NCI-H748 treated with DMSO at 0.1 percent for 48 hours (cell line): ENCODE measurements around the gene CEL.

ENCODE experiments used
- DNase-seq: peaks from one replicate; lab custom pipeline; 2025; lab: John Stamatoyannopoulos, UW

Gene CEL

DNA sequence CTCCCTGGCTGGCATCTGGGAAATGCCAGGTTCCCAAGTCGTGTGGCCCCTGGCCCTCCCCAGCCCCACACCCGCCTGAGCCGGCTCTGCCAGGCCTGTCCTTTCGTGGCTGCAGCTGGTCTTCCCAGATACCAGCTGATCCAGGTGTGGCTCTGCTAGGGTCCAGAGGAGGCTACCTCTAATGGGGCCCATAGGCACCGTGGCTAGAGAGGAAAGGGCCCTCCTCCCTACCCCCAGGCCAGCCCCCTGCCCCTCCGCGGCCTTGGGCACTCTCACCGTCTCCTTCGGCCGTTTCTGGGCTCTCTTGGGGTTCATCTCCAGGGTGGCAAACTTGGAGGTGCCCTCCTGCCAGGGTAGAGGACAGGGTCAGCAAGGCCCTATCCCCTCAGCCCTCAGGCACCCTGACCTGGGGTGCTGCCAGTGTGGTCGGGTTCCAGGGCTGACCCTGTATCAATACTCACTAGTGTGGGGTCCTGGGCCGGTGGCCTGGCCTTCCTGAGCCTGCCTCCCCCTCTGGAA is 42.3 kb downstream of the CEL start:
- DNase-seq, result no peak

DNA sequence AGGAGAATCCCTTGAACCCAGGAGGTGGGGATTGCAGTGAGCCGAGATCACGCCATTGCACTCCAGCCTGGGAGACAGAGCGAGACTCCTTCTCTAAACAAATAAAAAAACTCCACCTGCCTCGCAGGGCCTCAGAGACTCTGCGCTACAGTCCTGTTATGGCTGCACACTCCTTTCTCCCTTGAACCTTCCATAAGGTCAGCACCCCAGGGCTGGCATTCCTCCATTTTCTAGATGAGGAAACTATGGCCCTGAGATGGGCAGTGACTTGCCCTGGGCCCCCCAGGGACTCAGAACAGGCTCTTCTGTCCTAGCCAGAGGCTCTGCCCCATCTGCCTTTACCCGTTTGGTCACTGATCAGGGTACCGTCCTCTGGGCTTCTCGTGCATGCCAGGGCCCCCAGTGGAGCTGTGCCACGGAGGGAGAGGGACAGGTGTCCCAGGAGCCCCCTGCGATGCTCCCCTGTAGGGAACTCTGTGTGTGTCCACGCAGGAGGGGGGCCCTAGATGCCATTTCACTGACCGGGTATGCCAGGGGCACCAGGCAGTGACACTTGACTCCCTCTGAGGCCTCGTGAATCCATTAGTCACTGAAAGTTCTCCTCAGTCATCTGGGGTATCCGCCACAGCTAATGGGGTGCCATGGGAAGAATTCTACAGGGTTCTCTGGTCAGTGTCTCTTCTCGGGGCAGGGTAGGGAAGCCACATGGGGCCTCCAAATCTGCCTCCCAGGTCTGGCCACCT is 43.1 kb downstream of the CEL start:
- DNase-seq, result no peak

DNA sequence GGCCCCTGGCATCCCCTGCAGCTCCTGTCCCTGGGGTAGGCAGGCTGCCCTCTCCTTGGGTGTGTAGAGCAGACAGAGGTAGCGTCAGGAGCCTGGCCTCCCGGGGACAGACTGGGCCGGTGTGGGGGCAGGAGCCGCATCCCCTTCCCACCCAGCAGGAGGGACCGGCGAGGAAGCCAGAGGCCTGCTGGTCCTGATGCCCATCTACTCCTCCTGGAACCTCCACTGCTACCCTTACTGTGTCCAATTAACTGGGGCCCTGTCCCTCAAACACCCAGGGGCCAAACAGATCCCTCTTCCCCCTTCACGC is 43.6 kb downstream of the CEL start:
- DNase-seq, result no peak

DNA sequence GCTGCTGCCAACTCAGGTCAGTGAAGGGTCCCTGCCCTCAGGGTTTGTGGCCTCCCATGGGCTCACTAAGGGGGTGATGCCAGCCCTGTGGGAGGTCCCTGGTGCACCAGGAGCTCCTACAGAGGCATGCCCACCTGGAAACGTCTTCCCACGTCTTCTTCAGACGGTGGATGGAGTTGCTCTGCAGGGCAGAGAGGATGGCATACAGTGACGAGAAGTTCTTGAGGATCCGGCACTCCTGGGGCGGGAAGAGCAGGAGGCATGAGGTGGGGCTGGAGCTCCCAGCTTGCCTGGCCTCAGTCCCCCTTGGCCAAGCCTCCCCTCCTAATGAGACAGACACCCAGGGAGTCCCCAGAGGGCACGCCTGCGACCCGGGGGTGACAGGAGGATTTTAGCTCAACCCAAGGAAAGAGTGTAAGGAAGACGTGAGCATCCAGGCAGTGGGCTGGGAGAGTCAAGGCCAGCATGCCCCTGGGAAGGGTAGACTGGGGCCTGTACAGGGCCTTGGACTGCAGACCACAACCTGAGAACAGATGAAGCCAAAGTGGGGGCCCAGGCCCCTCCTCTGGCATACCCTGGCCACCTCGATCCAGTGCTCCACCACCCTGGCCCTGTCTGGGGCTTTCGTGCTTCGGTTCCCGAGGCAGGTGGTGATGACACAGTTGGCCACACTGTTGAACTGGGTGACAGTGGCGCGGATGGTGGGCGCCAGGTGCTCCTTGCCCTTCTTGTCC is 44.9 kb downstream of the CEL start:
- DNase-seq, result no peak

DNA sequence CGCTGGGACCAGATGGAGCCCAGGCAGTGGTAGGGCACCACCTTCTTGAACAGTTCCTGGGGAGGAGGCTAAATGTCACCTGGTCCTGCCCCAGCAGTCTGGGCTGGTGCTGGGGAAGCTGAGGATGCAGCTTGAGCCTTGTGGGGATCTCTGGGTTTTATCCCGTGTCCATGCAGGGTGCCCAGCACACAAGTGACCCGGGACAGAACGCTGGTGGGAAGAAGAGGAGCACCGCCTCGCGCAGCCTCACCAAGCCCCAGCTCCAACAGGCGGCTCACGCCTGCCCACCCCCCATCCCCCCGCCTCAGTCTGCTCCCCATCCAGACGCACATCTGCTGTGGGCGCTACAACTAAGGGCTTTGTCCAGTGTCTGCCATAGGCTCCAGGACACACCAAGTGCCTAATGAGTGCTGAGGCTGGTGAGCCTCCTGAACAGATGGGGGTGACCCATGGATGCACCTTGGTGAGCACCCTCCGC is 45.5 kb downstream of the CEL start:
- DNase-seq, result no peak

DNA sequence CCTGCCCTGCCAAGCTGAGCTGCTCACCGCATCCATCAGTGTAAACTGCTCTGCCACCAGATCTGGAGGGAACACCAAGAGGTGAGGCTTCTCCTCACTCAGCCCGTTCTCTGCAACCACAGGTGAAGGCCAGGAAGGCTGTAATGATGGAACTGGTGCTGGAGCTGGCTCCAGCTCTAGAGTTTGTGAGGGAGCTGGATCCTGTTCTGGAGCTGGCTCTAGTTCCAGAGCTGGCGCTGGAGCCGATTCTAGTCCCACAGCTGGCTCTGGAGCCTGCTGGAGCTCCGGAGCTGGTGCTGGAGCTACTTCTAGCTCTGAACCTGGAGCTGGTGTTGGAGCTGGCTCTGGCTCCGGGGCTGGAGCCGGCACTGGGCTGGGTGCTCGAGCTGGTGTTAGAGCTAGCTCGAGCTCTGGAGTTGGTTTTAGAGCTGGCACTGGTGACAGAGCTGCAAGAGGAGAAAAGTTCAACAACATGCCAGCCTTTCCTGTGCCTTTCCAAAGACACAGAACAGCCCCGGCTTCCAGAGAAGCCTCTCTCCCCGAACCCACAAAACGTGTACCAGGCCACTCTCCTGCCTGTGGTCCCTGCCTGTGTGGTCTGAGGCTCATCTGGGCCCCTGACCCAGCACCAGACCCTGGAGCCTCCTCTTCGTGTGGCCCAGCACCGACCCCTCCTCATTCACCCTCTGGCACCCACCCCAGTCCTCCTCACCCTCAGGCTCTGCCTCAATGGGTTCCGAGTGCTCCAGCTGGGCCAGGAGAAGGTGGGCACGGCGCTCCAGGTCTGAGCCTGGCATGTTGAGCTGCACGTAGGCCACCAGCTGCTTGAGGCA is 46.4 kb downstream of the CEL start:
- no peak for DNase-seq

DNA sequence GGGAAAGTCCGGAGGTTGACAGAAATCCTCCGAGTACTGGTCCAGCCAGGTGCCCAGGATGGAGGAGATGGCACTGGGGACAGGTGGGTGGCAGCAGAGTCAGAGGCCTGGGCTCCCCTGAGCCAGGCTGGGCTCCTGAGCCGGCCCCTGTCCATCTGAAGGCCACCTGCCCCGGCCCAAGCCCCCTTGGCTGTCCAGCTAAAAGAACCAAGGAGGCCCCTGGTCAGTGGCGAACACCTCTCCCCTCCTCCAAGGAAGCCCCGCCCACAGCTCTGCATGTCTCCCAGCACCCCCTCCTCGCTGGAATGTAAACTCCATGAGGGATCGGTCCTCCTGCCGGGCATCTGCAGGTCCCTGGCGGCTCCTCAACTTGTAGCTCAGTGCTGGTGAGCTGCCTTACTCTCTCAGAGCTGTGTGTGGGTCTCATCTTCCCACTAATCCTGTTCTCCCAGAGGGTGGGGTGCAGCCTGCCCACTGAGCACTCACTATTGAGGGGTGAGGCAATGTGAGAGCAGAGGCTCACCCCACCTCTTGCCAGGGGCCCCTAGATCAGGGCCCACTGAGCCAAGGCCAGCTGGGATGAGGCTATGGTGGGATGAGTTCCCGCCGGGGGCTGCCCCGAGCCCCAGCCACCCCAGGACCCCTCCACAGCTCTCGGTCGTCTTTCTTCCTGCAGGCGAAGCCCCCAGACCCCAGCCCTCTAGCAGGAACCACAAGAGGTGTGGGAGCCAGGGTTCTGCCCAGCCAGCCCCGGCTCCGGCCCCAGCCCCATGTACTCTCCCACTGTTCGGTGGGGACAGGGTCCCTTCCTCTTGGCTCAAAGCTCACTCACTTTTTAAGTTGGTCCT is 47.2 kb downstream of the CEL start:
- no peak for DNase-seq

DNA sequence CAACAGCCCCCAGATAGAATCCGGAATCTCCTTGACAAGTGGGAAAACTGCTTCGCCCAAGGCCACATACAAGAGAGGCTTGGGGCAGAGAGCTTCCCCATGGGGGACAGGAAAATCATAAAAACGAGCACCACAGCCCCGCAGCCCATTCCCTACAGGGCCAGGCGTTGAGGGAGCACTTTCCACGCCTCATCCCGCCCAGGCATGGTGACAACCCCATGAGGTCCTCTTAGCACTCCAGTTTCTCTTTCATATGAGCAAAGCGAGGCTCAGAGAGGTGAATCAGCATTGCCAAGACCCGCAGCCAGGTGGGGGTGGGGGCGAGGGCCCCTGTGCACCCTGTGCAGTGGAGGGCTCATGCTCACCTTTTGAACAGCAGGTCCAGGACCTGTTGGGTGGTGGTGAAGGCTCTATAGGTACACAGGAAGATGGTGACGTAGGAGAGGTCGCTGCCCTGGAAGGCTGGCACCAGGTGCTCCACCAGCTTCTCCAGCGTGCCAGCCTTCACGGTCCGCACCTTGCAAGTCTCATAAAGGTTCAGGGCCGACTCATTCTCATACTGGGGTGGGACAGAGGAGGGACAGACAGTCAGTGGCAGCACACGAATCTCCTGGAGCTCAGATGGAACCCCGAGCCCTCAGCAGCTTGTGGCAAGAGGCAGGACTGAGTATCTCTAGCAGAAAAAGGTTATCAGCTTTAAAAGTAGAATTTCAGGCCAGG is 48.3 kb downstream of the CEL start:
- no peak for DNase-seq

DNA sequence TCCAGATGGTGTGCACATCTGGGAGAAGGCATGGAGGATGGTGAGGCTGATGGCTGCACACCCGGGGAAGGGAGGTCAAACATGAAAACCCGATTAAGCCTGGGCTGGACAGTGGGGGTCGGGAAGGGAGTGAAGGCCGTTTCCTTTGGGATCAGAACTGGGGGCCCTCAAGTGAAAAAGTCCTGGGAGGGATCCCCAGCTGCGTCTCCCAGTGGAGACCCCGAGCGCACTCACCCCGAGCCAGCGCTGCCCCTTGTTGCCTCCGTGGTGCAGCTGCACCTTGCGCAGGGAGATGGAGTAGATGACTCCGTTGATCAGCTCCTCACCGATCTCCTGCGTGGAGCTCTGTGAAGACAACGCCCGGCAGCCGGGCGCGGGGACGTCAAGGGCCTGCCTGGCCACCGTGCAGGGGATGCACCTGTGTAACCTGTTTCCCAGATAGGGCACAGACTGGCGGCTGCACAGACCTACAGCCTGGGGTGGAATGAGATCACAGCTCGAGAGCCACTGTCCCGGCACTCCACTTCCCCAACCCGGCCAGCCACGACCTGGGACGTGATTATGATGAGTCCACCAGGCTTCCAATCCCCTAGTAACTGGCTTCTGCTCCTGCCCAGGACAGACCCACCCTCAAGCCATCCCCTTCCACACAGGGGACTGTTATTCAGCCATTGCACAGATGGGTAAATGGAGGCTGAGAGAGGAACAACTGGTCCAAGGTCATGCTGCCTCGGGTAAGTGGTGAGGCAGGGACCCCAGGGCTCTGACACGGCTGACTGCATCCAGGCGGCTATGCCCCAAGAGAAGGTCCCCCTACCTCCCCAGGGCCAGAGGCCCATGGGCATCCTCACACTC is 50.3 kb downstream of the CEL start:
- DNase-seq, result no peak

DNA sequence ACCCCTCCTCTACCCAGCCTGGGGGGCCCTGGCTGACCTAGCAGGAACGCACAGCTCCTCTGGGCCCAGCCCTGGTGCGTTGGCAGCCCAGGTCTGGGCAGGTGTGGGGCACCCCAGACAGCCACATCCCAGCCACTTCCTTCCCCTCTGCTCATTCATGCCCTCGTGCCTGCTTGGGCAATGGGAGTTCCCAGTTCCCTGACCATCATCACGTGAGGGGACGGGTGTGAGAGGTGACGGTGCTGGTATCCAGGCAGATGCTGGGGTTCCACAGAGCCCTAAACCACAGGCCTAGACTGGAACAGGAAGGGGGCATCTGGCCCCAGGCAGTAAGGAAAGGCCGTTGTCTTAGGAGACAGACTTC is 50.9 kb downstream of the CEL start:
- DNase-seq, result no peak

DNA sequence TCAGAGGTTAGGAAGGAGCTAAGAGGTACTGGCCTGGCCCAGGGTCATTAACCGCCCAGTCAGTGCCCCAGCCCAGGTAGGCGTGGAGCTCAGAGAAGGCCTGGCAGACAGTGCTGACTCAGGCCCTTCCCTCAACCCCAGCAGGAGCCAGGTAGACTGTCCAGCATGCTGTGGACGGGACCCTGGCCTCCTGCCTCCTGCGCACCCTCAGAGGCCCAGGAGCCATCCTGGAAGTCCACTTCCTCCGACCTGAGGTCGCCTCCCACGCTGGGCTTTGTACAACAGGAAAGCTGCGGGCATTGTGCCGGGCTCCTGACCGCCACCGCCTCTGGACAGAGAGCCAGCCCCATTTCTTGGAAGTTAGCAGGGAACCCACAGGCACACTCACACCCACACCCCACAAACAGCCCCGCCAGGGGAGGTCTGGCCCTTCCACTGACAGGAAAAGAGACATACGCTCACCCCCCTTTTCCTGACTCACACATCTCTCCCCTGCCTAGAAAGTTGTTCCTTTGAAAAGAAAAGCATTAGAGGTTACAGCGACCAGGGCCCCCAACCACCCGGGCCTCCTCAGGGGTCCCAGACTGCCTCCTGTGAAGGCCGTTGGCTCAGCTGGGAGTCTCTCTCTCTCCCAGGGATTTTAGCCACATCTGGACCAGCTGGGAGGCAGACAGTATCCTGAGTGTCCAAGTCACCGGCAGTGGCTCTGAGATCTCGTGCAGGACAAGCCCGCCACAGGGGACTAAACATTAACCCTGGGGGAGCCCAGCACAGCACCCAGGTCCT is 51.6 kb downstream of the CEL start:
- no peak for DNase-seq

DNA sequence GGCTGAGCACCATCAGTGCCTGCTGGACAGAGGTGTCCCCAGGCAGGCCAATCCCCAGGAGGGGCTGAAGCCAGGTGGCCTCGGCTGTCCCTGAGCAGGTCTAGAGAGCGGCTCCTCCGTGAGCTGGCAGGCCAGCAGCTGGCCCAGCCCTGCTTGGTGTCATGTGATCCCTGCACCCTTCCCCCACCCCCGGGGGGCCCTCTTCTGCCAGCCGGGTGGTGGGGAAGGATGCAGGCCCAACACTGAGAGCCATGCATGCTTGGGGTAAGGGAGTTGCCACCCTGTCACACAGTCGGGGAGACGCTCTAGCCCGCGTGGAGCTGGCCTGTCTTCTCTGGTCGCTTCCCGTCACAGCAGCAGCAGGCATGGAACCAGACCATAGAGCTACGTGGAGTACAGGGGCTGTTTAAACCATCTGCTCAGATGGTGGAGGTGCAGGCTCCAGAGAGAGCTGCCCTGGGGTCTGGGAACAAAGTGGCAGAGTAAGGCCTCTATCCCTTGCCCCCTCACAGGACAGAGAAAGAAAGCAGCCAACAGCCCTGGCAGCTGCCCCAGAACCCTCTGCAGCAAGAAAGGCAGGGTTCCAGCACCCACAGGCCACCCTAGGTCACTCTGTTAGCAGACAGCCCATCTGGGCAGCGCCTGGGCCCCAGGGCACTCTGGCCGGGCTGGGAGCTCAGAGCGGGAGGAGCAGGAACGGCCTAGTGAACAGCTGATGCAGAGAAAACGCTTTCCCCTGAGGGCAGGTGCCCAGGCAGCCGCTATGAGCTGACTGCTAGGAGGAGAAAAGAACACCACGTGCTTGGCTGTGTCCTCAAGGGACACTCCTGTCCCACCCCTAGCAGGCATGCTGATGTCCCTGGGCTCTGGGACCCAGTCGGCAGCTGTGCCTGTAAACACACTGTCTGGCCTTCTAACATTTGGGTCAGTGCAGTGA is 52.4 kb downstream of the CEL start:
- no peak for DNase-seq

DNA sequence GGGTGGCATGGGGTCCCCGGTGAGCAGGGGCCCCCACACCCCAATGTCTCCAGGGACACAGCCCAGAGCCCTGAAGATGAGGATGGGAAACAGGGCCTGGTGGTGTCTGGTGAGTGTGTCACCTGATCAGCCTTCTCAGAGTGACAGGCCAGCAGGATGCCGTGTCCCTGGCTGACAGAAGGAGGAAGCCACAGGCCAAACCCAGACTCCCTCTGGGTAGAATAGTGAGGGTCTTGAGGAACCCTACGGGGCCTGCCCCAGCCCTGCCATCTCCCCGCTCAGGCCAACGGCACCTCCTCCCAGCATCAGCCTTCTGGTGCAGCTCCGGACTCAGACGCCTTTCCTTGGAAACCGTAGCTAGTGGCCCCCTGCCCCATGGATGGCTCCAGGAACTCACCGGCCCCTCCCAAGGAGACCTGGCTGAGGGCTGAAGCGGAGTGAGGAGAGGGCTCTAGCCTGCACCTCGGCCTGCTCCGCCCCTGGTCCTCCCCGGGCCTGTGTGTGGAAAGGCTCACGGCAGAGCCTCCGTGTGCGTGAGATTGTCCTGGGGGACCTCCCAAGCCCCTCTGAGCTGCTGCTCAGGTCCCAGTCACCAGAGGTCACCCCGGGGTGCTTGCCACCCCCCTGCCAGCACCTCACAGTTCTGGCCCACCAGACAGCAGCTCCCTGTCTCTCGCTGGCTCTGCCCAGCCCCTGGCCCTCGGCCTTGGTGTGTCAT is 53.3 kb downstream of the CEL start:
- DNase-seq, result no peak

DNA sequence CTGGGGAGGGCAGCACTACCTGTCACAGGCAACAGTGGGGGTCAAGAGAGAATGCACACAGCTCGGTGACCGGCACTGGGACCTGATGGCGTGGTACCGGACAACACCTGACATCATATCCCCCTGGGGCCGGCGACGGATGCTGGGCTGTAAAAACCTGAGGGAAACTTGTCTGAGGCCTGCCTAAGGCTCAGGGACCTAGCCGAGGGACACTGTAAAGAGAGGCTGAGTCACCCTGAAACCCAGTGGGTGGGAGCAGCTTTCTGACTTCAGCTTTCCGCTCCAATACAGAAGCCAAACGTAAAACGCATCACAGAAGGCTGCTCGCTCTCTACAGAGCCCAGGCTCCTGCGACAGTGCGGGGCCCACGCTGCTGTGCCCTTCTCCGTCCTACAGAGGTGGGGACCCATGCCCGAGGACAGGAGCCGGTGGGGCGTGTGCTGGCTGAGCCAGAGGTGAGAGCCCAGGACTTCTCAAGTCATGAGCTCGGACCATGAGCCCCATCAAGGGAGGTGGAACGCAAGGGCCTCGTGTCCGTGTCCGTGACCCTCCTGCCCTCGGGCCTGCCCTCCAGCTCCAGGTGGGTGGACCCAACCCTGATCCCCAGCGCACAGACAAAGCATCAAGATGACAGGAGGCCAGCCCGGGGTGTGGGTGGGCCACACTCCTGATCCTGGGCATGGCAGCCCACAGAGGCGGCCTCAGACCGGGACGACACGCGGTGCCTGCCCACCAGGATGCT is 54.0 kb downstream of the CEL start:
- DNase-seq, result no peak

DNA sequence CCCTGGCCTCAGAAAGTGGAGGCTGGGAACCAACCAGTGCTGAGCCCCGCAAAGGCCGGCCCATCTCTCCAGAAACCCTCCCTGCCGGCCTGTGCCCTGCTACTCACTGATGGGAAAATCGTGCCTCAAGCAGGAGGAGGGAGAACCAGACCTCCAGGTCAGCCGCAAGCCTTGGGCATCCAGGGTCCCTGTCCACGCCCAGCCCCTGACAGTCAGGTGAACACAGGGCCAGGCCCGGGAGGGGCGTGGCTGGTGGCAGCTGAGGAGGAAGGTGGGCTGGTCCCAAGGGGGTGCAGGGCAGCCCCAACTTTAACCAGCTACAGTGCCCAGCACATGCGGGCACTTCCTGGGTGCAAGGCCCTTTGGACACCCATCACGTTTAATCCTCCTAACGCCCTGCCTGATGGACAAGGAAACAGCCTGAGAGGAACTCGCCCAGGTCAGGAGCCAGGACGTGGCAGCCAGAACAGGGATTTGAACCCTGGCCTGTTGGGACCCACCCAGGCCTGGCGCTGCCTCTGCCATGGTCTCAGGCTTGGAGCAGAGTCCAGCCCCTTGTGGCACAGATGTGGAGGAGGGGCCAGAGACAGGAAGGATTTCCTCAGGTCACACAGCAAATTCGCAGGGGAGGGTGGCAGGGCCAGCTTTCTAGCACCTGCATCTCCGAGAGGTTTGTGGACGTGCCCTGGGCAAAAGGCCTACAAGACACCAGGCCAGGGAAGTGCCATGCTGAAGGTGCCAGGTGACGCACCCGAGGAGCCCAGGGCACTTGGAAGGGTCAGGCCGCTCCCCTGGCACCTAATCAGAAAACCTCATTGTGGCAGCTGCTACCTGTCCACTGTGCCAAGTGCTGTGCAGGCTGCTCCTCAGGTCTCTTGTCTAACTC is 54.8 kb downstream of the CEL start:
- DNase-seq, result no peak
